HG03575 (cell line): ENCODE results near the gene RP2.

Experiments
- ATAC-seq: cut with Tn5 transposase; IDR thresholded peaks from one replicate; pipeline ENCODE4 v1.9.1; 2021; ENCODE audit not compliant: unreplicated experiment, insufficient number of reproducible peaks, low FRiP score; ENCODE audit errors: extremely low read depth

Gene RP2

DNA sequence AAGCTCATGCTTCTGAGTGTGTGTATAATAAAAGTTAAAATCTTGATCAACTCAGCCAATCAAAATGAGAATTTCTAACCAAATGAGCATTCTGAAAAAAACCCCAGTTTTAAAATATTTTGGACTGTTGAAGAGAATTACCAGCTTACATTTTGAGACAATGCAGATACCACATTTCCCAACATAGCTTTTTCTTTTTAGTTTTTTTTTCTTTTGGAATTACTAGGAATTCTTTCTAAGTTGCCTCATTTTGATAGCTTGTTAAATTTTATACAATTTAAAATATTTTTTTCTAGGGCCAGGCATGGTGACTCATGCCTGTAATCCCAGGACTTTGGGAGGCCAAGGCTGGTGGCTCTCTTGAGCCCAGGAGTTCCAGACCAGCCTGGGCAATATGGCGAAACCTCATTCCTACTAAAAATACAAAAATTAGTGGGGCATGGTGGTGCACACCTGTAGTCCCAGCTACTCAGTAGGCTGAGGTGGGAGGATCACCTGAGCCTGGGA is 2.2 kb downstream of the RP2 start:
- no peak for ATAC-seq

DNA sequence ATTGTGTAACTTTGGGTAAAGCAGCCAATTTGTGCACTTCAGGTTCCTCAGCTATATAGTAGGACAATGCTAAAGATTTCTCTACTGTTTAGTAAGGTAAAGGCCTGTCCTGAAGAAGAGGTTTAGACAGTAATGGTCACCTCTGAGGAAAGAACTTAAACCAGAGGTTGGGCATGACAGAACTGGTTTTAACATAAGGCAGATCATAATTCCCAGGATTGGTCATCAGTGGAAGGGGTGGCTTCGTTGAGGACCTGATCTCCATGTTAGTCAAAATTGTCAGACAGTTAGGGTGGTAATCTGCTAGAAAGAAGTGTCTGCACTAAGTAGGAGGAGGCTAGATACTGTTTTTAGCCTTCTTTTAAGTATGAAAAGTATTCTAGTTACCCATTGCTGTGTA is 4.1 kb downstream of the RP2 start:
- no peak for ATAC-seq

DNA sequence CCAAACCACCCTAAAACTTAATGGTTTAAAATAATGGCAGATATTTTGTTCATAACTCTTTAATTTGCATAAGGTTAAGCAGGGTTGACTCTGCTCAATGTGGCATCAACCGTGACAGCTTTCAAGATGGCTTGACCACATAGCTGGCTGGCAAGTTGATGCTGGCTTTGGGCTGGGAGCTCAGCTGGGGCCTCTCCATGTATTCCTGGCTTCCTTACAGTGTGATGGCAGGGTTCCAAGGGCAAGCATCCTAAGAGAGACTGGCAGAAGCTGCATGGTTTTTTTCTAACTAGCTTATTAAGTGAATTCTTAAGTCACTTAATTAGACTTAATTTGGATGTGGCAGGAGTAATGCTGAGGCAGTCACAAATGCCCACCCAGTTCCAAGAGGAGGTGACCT is 4.5 kb downstream of the RP2 start:
- ATAC-seq: no peak

DNA sequence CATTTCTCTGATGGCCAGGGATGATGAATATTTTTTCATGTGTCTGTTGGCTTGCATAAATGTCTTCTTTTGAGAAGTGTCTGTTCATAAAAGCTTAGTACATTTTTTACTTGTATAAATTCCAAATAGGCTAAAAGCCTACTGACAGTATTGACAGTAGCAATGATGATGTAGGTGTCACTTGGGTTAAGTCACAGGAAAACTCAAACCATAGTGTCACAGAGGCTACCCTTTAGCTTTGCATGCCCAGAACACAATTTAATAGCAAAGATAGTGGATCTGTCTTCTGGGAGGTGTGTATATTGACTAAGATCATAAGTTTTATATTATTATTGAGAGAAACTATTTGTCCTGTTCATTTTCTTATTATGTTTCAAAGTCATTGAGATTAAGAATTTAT is 8.1 kb downstream of the RP2 start:
- ATAC-seq: no peak

DNA sequence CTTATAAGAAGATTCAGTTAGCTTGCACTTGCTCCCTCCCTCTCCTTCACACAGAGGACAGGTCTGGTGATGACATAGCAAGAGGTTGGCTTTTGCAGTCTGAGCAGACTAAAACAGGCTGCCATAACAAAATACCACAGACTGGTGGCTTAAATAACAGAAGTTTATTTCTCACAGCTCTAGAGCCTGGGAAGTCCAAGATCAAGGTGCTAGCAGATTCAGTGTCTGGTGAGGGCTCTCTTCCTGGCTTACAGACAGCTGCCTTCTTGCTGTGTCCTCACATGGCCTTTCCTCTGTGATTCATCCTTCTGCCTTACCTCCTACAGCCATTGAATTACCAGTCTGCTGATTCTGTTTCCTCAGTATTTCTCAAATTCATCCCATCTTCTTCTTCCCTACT is 13.1 kb downstream of the RP2 start:
- ATAC-seq: no peak

DNA sequence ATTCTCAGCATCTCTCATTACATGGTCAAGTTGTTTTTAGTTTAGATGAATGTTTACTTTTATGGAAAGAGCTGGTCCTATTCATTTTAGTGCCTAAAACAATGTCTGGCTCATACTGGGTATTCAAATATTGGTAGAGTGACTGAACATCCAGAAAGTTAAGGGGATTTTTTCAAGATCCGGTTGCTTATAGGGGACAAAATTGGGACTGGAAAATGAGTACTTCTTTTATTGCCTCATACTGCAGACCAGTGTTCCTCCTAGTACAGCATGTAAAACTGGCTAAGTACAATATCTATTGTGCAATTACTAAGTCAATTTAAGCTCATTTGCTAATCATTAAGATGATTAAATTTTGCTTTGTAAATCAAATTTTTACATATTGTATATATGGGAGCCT is 13.9 kb downstream of the RP2 start:
- ATAC-seq: no peak

DNA sequence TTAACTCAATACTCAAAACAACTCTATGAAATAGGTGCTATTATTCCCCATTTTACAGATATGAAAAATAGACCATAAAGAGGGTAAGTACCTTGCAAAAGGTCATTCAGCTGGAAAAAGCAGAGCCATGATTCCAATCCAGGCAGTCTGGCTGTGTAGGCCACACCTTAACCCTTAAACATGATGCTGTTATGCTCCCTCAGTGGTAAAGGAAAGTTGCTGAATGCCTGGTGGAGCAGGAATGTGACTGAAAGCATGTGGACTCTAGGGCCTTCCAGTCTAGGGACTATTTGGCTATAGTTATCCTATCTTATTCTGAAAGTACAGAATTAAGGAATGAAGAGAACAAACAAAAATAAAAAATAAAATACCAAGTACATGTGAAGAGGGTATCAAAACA is 19.6 kb downstream of the RP2 start:
- no peak for ATAC-seq

DNA sequence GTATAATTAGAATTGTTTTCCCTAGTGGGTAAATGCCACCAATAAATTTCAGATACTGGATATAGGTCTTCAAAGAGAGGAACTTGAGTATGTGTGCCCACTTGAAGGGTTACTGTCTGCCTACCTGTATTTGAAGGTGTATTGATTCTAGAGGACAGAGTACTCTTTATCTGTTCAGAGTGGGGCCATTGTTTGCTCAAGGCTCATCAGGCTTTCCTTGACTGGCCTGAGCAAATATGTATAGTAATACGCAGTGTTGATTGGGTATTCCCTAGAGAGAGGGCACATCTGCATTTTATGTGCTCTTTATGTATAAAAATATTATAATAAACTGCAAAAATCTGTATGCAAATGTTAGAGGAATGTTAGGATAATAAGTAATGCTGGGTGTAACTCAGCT is 23.7 kb downstream of the RP2 start:
- no peak for ATAC-seq

DNA sequence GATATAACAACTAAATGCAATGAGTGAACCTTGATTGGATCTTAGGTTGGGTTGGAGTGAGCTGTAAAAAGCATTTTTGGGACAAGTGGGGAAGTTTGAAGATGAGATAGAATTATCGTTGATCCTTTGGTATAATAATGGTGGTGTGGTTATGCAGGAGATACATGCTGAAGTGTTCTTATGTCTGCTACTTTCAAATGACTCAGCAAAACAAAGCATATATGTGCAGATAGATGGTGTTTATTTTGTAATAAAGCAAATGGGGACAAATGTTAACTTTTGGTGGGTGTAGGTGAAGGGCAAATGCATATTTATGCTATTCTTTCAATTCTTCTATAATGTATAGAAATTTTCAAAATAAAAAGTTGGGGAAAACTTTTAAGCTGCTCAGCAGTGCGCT is 26.2 kb downstream of the RP2 start:
- ATAC-seq: no peak

DNA sequence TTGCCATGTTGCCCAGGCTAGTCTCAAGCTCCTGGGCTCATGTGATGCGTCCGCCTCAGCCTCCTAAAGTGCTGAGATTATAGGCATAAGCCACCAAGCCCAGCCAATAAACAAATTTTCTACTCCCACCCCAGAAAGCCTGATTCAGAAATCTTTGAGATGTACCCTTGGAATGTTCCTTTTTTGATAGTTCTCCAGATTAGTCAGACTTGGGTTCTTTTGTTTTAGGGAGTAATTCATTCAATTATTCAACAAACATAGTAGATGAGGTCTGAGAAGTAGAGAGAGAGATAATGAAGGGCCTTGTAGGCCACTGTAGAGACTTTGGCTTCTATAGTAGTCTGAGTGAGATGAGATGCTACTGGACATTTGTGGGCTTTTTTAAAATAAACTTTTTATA is 27.8 kb downstream of the RP2 start:
- ATAC-seq: no peak

DNA sequence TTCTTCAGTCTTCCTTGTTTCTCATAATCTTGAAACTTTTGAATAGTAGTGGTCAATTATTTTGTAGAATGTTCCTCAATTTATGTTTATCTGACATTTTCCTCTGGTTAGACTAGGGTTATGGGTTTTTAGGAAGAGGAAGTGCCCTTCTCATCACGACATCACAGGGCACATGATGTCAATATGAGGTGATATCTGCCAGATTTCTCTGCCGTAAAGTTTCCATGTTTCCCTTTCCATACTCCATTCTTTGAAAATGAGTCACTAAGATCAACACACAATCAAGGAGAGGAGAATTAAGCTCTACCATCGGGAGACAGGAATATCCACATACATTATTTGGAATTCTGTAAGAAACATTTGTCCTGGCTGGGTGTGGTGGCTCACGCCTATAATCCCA is 28.4 kb downstream of the RP2 start:
- no peak for ATAC-seq

DNA sequence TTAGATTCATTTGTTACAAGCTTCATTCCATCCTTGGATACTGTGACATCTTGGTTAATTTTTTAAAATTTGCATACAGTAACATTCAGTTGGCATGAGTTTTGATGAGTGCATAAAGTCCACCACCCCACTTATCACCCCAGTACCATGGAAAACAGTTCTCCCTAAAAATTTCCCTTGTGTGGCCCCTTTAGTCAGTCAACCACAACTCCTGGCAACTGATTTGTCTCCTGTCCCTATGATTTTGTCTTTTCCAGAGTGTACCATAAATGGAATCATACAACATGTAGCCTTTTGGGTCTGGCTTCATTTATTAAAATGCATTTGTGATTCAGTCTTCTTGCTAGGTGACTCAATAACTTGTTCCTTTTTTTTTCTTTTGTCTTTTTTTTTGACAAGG is 29.9 kb downstream of the RP2 start:
- ATAC-seq: no peak

DNA sequence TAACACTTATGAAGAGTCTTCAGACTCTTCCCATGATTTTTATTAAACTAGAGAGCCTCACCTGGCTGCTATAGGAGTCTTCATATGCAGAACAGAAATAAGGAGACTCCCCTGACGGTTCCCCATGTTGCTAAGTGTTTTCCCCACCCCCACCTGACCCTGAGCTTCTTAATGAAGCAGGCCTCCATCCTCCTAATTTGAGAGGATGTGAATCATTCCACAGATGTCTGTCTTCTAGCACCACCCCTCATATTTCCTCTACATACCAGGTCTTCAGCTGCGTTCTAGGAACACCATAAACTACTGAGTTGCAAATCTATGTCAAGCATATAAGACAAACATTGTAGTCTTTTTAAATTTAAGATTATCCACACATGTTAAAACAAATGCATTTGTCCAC is 36.9 kb downstream of the RP2 start:
- ATAC-seq: no peak

DNA sequence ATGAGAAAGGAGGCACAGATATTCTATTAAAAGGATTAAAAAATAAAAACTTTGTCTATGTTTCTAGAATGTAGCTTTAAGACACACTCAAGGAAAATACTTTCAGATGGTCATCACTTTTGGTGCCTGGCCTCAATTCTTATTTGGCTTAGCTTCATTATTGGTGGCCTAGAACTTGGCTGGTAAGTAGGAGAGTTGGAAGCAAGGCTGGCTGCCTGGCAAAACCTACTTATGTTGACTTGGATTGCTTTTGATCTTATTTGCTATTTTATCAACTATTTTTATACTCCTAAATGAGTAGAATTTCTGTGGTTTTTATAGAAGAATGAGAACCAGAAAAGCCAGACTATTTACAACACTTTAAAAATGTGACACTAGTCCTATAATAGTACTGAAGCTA is 40.1 kb downstream of the RP2 start:
- no peak for ATAC-seq

DNA sequence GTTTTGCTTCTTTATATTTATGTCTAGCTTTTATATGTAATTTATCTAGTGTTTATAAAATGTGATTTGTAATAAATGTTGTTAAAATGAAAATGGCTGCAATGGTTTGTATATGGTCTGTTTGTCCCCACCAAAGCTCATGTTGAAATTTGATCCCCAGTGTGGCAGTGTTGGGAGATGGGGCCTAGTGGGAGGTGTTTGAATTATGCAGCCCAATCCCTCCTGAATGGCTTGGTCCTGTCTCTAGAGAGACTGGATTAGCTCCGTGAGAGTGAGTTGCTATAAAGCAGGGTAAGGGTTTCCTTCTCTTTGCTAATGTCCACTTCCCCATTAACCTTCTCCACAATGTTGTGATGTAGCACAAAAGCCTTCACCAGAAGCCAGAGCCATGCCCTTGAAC is 45.4 kb downstream of the RP2 start:
- ATAC-seq: no peak

DNA sequence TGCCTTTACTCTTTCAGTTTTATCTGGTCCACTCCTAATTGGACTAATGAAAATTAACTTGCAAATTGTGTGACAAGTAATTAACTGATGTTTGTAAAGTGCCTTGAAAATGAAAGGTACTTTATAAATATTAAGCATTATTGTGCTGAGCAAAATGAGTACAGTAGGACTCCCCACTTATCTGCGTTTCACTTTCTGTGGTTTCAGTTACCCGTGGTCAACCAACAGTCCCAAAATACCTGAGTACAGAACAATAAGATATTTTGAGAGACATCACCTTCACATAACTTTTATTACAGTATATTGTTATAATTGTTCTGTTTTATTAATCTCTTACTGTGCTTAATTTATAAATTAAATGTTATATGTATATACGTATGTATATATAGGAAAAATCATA is 48.0 kb downstream of the RP2 start:
- ATAC-seq: no peak

DNA sequence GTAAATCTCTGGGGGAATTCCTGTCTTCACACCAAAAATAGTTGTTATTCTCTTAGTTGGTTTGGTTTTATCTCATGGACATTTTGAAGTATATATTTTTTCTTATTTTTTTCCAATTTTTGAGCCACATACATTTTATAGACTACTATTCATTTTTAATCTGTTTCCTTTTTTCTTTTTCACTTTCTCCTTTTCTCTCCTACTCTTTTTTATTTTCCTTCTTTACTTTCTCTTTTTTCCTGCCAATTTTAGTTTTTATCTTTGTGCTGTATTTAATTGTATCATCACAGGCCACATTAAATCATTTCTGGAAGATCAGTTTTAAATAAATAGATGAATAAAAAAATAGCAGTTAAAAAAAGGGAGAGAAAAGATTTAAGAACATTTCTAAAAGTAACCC is 61.4 kb downstream of the RP2 start:
- no peak for ATAC-seq

DNA sequence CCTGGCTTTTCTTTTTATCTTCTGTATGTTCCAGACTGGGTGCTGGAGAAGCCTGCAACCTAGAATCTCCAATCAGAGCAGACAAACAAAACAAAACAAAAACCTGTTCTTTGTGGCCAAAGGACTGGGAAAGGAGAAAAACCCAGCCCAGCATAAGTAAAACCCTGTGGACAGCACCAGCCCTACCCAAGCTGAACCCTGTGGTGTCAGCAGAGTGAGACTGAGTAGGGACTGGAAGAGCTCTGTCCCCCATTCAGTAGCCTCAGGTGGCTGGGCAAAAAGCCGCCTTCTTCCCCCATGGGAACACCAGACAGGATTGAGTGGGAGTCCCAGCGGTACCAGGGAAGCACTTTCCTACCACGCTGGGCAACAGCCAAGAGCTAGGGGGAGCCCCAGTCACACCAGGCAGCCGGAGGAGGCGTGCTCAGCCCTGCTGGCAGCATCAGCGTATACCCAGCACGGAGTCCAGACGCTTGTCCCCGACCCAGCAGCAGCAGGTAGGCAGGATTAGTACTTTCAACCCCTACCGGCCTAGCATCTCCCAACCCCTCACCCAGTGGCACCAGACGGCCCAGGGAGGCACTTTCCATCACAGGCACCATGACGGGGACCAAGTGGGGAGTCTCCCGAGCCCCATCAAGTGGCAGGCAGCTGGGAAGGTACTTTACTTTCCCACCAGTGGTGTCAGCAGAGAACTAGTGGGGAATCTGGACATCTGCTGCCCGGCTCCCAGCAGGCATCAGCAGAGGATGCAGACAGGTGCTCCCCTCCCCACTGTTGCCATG is 66.8 kb downstream of the RP2 start:
- ATAC-seq: no peak

DNA sequence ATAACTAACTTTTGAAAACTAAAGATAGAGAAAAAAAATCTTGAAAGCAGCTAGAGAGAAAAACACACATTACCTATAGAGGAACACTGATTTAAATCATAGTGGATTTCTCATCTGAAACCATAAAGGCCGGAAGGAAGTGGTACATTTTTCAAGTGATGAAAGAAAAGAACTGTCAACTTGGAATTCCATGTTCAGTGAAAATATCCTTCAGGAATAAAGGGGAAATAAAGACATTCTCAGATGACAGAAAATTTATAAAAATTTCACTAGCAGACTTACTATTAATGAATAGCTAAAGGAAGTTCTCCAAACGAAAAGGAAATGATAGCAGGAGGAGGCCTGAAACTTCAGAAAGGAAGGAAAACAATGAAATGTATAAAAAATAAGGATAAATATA is 67.8 kb downstream of the RP2 start:
- no peak for ATAC-seq

DNA sequence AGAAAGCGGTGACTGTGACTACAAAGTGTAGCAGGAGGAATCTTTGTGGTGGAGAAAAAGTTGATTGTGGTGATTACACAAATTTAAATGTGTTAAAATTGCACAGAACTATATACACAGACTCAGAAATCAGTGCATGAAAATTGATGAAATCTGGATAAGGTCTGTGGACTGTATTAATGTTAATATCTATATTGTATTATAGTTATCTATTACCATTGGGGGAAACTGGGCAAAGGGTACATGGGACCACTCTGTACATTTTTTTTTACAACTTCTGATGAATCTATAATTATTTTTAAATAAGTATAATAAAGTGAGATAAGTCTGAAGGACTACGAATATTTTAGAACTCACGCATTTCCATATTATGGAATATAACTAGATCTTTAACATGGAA is 73.6 kb downstream of the RP2 start:
- ATAC-seq: no peak

DNA sequence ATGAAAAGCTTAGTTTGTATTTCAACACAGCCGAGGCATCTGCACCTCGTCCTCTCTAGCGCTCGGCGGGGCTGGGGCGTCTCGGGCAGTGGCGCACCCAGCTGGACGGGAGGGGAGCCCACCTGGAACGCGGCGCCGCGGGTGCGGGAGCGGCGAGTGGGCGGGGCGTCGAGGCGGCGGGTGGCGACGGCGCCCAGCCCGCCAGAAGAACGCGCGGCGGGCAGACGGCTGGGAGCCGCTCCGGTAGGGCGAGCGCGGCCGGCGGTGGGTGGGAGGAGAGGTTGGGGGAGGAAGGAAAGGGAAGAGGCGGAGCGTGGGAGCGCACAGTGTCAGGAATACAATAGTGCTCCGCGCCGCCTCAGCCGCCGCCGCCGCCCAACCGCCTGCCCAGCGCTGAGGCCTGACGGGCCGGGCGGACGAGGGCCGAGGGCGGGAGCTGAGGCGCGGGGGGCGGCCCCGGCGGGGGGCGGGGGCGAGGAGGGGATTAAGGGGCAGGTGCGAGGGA is 75.3 kb downstream of the RP2 start, which contains the start of gene JADE3:
Gene JADE3 (plus strand): TSS at position 324 of the 505 bp plus-strand sequence. CDS start 72,474 bp downstream, outside the sequence.
- no peak for ATAC-seq
